ENCODE data around the gene NUP205.

The NUP205 gene

DNA sequence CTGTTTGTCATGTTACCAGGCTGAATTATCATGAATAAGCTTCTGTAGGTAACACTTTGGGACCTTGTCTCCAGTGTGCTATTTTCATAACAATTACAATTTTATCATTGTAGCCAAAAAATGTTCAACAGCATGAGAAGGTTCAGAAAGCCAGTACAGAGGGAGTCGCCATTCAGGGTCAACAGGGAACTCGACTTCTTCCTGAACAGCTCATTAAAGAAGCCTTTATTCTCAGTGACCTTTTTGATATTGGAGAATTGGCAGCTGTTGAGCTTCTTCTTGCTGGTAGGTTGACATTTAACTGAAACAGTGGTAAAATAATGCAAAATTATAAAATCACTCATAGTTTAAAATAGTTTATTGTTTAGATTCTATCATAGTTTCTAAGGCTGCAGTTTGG lies 15.8 kb downstream of the NUP205 start (continued):
- TF ChIP-seq ZNF76 (tag by site-specific recombination; IDR thresholded peaks at IDR 0.05; ENCODE audit: borderline replicate concordance, low read depth) (no peak), ZNF146 (tag by site-specific recombination; IDR thresholded peaks at IDR 0.05) (no peak), ZFP37 (tag by site-specific recombination; IDR thresholded peaks at IDR 0.05) (no peak)
- TF ChIP-seq, protein P1, sequence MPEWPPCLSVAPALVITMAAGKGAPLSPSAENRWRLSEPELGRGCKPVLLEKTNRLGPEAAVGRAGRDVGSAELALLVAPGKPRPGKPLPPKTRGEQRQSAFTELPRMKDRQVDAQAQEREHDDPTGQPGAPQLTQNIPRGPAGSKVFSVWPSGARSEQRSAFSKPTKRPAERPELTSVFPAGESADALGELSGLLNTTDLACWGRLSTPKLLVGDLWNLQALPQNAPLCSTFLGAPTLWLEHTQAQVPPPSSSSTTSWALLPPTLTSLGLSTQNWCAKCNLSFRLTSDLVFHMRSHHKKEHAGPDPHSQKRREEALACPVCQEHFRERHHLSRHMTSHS (tag by site-specific recombination; IDR thresholded peaks at IDR 0.05): no peak

DNA sequence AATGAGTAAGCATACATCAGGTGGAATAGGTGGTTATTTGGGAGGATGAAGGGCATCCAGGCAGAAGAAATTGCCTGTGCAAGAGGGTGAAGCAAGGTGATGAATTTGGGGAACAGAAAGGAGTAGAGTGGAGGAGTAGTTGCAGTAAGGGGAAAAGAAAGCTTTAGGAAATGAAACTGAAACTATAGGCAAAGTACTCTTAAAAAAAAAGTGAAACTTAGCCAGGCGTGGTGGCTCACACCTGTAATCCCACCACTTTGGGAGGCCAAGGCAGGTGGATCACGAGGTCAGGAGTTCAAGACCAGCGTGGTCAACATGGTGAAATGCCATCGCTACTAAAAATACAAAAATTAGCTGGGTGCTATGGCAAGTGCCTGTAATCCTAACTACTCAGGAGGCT lies 17.6 kb downstream of the NUP205 start:
- Histone ChIP-seq H3K4me3 (ENCODE audit: low read depth, low read length) (no peak overlapping the region), H3K27ac (ENCODE audit: extremely low read depth, low read depth, low read length) (no peak overlapping the region), H3K9me3 (ENCODE audit: control insufficient read depth, insufficient read depth, low read depth, low read length) (no peaks in the 10 kb centered on the region), H3K36me3 (ENCODE audit: control insufficient read depth in 2 of 2, insufficient read depth in 1 of 2, low read length in 2 of 2) (peaks cover 51 to 88% of the 10 kb centered on the region in 2 experiments), H3K4me1 (ENCODE audit: control insufficient read depth, insufficient read depth, low read length) (no peaks in the 10 kb centered on the region)
- ChIA-PET CTCF (interaction anchor here (1.6 kb wide), 1 partner anchor 294 kb away, joined by 3 read pairs; no protein-coding TSS in a partner anchor), POLR2A (no interaction called here)
- TF ChIP-seq, protein P2, sequence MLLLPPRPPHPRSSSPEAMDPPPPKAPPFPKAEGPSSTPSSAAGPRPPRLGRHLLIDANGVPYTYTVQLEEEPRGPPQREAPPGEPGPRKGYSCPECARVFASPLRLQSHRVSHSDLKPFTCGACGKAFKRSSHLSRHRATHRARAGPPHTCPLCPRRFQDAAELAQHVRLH (tag by site-specific recombination; IDR thresholded peaks at IDR 0.05): no peak
- TF ChIP-seq ZNF623 (tag by site-specific recombination; IDR thresholded peaks at IDR 0.05) (no peak), ZNF660 (tag by site-specific recombination; IDR thresholded peaks at IDR 0.05) (no peak), PRDM1 (tag by site-specific recombination; IDR thresholded peaks at IDR 0.05) (0 out of 2 replicates have a peak, but pooled peaks have one; percentile 5), ZNF561 (tag by site-specific recombination; IDR thresholded peaks at IDR 0.05; ENCODE audit: borderline replicate concordance) (no peak), ZSCAN23 (tag by site-specific recombination; IDR thresholded peaks at IDR 0.05) (no peak), ZFP41 (tag by site-specific recombination; IDR thresholded peaks at IDR 0.05; ENCODE audit: borderline replicate concordance) (no peak)
- TF ChIP-seq, protein P3, sequence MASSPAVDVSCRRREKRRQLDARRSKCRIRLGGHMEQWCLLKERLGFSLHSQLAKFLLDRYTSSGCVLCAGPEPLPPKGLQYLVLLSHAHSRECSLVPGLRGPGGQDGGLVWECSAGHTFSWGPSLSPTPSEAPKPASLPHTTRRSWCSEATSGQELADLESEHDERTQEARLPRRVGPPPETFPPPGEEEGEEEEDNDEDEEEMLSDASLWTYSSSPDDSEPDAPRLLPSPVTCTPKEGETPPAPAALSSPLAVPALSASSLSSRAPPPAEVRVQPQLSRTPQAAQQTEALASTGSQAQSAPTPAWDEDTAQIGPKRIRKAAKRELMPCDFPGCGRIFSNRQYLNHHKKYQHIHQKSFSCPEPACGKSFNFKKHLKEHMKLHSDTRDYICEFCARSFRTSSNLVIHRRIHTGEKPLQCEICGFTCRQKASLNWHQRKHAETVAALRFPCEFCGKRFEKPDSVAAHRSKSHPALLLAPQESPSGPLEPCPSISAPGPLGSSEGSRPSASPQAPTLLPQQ (tag by site-specific recombination; IDR thresholded peaks at IDR 0.05): no peak

DNA sequence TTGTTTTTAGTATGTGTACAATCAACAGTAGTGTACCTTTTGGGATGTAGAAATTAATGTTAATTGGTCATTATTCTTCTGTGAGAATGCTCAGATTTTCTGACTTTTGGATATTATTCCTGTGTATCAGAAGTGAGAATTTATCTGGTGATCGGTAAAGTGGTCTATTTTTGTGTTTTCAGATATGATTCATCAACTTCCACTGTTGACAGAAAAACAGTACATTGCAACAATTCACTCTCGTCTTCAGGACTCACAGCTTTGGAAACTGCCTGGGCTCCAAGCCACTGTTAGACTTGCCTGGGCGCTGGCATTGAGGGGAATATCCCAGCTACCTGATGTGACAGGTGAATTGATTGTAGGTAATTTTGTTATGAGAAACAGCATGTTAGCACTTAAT lies 20.9 kb downstream of the NUP205 start:
- Histone ChIP-seq H3K4me3 (ENCODE audit: low read depth, low read length) (no peak overlapping the region), H3K36me3 (ENCODE audit: control insufficient read depth in 2 of 2, insufficient read depth in 1 of 2, low read length in 2 of 2) (peaks cover 61 to 95% of the 10 kb centered on the region in 2 experiments), H3K4me1 (ENCODE audit: control insufficient read depth, insufficient read depth, low read length) (no peaks in the 10 kb centered on the region), H3K27ac (ENCODE audit: extremely low read depth, low read depth, low read length) (no peak overlapping the region), H3K9me3 (ENCODE audit: control insufficient read depth, insufficient read depth, low read depth, low read length) (no peaks in the 10 kb centered on the region)
- CTCF ChIA-PET: no interaction called here
- TF ChIP-seq, protein P4, sequence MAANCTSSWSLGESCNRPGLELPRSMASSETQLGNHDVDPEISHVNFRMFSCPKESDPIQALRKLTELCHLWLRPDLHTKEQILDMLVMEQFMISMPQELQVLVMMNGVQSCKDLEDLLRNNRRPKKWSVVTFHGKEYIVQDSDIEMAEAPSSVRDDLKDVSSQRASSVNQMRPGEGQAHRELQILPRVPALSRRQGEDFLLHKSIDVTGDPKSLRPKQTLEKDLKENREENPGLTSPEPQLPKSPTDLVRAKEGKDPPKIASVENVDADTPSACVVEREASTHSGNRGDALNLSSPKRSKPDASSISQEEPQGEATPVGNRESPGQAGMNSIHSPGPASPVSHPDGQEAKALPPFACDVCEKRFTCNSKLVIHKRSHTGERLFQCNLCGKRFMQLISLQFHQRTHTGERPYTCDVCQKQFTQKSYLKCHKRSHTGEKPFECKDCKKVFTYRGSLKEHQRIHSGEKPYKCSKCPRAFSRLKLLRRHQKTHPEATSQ (tag by site-specific recombination; IDR thresholded peaks at IDR 0.05): no peak
- TF ChIP-seq MYNN (tag by site-specific recombination; IDR thresholded peaks at IDR 0.05; ENCODE audit: borderline replicate concordance) (no peak), PRDM1 (tag by site-specific recombination; IDR thresholded peaks at IDR 0.05) (no peak), ZNF785 (tag by site-specific recombination; IDR thresholded peaks at IDR 0.05) (no peak), ZNF600 (tag by site-specific recombination; IDR thresholded peaks at IDR 0.05) (no peak), YY1 (tag by site-specific recombination; IDR thresholded peaks at IDR 0.05) (no peak), ZNF596 (tag by site-specific recombination; IDR thresholded peaks at IDR 0.05) (no peak), ZNF548 (tag by site-specific recombination; IDR thresholded peaks at IDR 0.05) (no peak), ZNF169 (tag by site-specific recombination; IDR thresholded peaks at IDR 0.05) (no peak), GLI4 (tag by site-specific recombination; IDR thresholded peaks at IDR 0.05) (no peak)
- TF ChIP-seq, protein P5, sequence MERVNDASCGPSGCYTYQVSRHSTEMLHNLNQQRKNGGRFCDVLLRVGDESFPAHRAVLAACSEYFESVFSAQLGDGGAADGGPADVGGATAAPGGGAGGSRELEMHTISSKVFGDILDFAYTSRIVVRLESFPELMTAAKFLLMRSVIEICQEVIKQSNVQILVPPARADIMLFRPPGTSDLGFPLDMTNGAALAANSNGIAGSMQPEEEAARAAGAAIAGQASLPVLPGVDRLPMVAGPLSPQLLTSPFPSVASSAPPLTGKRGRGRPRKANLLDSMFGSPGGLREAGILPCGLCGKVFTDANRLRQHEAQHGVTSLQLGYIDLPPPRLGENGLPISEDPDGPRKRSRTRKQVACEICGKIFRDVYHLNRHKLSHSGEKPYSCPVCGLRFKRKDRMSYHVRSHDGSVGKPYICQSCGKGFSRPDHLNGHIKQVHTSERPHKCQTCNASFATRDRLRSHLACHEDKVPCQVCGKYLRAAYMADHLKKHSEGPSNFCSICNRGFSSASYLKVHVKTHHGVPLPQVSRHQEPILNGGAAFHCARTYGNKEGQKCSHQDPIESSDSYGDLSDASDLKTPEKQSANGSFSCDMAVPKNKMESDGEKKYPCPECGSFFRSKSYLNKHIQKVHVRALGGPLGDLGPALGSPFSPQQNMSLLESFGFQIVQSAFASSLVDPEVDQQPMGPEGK (tag by site-specific recombination; IDR thresholded peaks at IDR 0.05): no peak
- POLR2A ChIA-PET: no interaction called here

Measured in HEK293 (cell line).